ENCODE measurements around the gene ADCY10. TPM values are rescaled to one million over a fixed set of nuclear protein-coding genes. Genes with fewer than 3 reads are reported as not detected.
"Not testable (repeated sequence)": the region's sequence is repeated elsewhere in the genome, so short reads cannot be mapped to it uniquely, and the experiment has no call there.

Gene ADCY10
- total RNA-seq, 1 donor from 2014 or later, result 0.19 TPM

DNA sequence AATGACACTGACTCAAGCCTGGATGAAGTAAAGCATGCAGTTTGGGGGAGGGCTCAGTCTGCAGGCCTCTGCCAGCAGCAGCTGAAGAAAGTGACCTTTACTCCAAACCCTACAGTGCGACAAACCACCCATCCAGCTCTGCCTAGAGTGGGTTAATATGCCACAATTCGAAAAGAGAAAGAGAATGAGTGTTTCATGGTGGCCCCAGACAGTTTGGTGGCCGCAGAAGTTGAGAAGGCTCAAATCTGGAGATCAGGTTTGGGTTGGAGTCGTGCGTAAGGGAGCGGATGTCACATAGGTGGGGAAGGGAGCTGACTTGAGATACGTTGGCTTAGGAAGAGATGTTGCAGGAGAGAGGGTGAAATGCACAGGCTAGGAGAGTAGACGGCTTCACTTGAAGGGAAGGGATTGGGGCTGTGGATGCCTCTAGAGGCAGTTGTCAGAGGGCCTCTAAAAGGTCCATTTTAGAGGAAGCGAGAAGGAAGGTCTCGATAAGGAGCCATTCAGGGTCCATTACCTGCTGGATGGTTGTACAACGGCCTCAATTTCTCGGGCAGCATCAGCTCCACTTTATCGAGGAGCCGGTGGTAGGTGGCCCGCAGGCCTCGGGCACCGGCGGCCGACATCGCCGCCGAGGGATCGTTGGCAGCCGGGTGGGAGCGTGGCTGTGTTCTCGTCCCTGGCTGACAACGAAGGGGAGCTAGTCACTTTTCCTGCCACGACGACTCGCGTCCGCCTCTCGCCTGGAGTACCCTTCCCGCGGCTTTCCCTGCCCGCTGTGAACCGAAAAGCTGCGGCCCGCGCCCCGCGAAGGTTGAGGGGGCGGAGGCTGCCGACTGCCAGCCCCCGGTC, 21.5 kb upstream of the ADCY10 start:
- Mint-ChIP-seq H3K9me3 (no peaks in the 10 kb centered on the region), H3K36me3 (ENCODE audit: low read depth) (peaks cover 2% of the 10 kb centered on the region), H3K4me3 (peak overlapping the region; percentile 97), H3K4me1 (peaks cover 32% of the 10 kb centered on the region), H3K27me3 (no peaks in the 10 kb centered on the region), H3K27ac (peak overlapping the region; percentile 98)
- DNase-seq, result peak; percentile 85
- intact Hi-C loops (cut with micrococcal nuclease), result loop anchor here (1.0 to 5.0 kb wide), 12 partner anchors 52 to 1058 kb away; partner anchors contain the start of genes CD247, POU2F1, TADA1 and TIPRL

DNA sequence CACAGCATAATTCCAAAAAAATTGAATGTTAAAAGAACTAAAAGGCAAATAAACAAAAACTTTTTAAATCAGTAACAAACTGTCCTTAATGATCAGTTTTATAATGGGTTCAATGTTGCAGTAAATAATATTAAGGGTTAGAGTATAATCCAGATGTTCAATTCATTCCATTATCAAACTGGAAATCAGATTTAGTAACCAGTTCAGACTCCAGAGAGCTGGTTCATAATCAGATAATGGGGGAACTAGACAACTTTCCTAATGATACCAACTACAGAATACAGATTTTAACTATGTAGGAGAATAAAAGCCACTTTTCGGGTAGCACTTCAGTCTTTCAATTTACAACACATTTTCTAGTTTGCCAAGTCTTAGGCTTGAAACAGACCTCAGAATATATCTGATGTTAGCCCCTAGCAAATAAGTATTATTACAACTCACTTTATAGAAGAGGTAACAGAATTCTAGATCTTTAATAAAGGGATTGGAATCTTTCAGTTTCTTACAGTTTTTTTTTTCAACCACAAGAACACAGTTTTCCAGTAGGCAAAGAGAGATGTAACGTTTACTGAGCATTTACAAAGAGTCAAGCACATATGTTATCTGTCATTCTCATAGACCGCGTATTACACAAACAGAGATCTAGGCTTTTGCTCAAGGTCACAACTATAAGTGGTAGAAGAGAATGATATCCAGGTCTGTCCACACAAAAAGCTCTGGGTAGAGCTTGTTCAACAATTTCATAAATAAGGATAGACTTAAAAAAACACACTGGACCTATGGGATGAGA, 20.7 kb upstream of the ADCY10 start:
- intact Hi-C loops (cut with micrococcal nuclease), result loop anchor here (5.0 kb wide), 5 partner anchors 53 to 1057 kb away; partner anchors contain the start of genes CD247 and TADA1
- no peak for DNase-seq
- H3K9me3 Mint-ChIP-seq, result no peaks in the 10 kb centered on the region
- no peaks in the 10 kb centered on the region for H3K27me3 Mint-ChIP-seq
- peak overlapping the region; percentile 97 for H3K4me3 Mint-ChIP-seq
- H3K4me1 Mint-ChIP-seq, result peaks cover 32% of the 10 kb centered on the region
- H3K36me3 Mint-ChIP-seq (ENCODE audit: low read depth), result peaks cover 2% of the 10 kb centered on the region
- H3K27ac Mint-ChIP-seq, result peak overlapping the region; percentile 98

DNA sequence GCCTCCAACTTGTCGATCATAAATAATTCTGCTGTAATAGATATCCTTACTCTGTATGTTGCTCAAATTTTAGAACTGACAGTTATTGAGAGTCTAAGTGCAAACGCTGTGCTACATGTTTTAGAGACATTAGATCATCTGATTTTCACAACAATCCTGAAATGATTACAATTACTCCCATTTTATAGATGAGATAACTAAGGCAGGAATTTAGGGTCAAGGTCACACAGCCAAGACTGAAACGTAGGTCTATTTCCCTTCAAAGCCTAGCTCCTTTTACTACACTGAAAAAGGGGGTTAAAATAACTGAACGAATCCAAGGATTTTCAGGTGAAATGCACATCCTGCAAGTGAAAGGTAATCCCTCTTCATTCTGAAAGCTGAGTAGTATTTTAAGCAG, 19.9 kb upstream of the ADCY10 start:
- no peak for DNase-seq
- peak overlapping the region; percentile 1 for H3K4me3 Mint-ChIP-seq
- no peaks in the 10 kb centered on the region for H3K27me3 Mint-ChIP-seq
- no peaks in the 10 kb centered on the region for H3K9me3 Mint-ChIP-seq
- intact Hi-C loops (cut with micrococcal nuclease), result no loop called here
- peaks cover 2% of the 10 kb centered on the region for H3K36me3 Mint-ChIP-seq (ENCODE audit: low read depth)
- H3K27ac Mint-ChIP-seq, result no peak overlapping the region
- H3K4me1 Mint-ChIP-seq, result peaks cover 32% of the 10 kb centered on the region

DNA sequence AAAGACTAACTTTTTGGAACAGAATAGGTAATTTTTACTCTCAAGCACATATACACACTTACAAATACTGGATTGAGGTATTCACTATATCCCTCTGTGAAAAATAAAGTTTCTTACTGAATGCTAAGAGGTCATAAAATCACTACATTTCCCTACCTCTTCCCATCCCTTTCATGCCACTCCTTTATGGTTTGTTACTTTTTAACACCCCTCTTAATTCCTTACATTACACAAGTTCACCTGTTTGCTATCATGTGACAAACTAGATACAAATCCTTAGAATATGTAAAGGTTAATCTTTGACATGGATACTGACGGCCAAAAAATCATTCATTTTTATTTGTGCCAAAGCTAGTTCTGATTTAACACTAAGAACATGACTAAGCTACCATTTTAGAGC, 15.8 kb upstream of the ADCY10 start:
- no peak overlapping the region for H3K4me3 Mint-ChIP-seq
- H3K9me3 Mint-ChIP-seq, result no peaks in the 10 kb centered on the region
- DNase-seq, result no peak
- intact Hi-C loops (cut with micrococcal nuclease), result no loop called here
- H3K27me3 Mint-ChIP-seq, result no peaks in the 10 kb centered on the region
- H3K27ac Mint-ChIP-seq, result no peak overlapping the region
- peaks cover 3% of the 10 kb centered on the region for H3K36me3 Mint-ChIP-seq (ENCODE audit: low read depth)
- peaks cover 20% of the 10 kb centered on the region for H3K4me1 Mint-ChIP-seq

DNA sequence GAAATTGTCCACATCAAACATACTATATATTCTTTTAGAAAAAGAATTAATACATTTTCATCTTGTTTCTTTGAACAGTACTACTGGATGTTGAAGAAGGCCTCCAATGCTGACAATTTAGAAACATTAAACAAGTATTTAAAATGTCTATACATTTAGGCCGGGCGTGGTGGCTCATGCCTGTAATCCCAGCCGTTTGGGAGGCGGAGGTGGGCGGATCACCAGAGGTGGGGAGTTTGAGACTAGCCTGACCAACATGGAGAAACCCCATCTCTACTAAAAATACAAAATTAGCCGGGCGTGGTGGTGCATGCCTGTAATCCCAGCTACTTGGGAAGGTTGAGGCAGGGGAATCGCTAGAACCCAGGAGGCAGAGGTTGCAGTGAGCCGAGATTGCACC, 15.0 kb upstream of the ADCY10 start:
- H3K36me3 Mint-ChIP-seq (ENCODE audit: low read depth); H3K27me3 Mint-ChIP-seq; DNase-seq; H3K9me3 Mint-ChIP-seq; H3K27ac Mint-ChIP-seq; H3K4me3 Mint-ChIP-seq; intact Hi-C loops (cut with micrococcal nuclease): not testable (repeated sequence)
- peaks cover 13% of the 10 kb centered on the region for H3K4me1 Mint-ChIP-seq

DNA sequence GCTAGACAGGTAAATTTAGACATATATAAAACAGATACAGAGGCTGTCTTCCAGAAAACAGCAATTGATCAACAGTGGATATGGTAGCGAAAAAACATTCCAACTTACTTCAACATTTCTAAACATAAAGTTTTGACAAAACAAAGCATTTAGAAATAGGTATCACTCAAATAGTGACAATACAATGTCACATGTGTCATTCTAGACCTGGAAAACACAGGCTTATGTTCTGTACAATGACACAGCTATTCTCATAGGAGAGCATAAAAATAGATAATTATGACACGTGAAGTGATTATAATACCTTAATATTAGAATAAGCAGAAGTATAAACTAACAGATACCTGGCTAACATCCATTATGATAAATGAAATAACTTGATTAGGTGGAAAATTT, 14.5 kb upstream of the ADCY10 start:
- peaks cover 9% of the 10 kb centered on the region for H3K4me1 Mint-ChIP-seq
- intact Hi-C loops (cut with micrococcal nuclease), result no loop called here
- H3K9me3 Mint-ChIP-seq, result no peaks in the 10 kb centered on the region
- H3K36me3 Mint-ChIP-seq (ENCODE audit: low read depth), result peaks cover 3% of the 10 kb centered on the region
- H3K4me3 Mint-ChIP-seq, result no peak overlapping the region
- no peaks in the 10 kb centered on the region for H3K27me3 Mint-ChIP-seq
- H3K27ac Mint-ChIP-seq, result no peak overlapping the region
- DNase-seq, result no peak

DNA sequence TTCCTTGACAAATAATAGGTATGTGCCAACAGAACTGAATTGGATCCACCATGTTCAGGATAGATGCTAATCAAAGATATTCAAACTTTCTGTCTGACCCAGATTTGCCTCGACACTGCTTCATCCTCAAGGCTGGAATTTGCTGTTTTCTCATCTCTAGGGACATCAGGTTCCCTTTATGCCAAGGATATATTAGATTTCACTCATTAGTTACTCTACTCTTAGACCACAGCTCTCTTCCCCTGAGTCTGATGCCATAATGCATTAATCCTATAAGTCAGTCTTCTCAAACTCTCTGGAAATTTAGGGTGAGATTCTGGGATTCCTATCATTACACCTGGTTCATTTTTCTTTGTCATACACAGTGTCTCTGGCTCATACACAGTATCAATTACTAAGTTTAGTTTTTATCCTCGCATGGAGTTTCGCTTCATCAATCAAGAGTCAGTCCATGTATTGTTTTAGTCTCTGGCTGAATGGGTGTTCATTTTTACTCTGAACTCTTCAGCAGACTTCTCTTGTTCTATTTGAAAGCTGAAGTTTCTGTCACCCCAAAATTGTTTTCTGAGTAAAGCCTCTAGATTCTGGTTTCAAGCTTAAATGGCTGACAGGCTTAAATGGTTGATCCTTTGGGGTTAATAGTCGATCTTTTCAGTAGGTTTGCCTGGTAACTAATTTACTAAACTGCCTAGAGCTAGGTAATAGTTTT, 13.3 kb upstream of the ADCY10 start:
- Mint-ChIP-seq H3K4me3 (no peak overlapping the region), H3K9me3 (no peaks in the 10 kb centered on the region), H3K27ac (no peak overlapping the region)

DNA sequence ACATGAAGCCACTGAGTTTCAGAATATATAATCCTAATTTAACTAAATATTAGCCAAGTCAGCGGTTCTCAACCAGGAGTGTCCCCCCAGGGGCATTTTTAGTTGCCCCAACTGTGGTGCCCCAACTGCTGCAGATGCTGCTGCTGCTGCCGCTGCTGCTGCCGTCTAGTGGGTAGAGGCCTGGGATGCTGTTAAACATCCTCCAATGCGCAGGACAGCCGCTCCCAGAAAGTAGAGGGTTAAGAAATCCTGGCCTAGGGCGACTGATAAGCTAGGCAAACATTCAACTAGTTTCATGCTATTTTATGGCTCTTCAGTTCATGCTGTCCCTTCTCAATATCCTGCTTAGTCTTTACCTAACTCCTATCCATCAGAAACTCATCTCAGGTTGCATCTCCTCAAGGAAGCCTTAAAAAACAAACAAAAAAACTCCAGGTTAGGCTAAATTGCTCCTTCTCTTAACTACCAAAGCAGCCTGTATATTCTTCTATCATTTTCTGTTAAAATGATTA, 12.6 kb upstream of the ADCY10 start:
- Mint-ChIP-seq H3K4me3 (no peak overlapping the region), H3K27me3 (no peaks in the 10 kb centered on the region), H3K4me1 (peaks cover 4% of the 10 kb centered on the region), H3K27ac (no peak overlapping the region), H3K9me3 (no peaks in the 10 kb centered on the region), H3K36me3 (ENCODE audit: low read depth) (peaks cover 12% of the 10 kb centered on the region)
- no peak for DNase-seq
- intact Hi-C loops (cut with micrococcal nuclease), result no loop called here

More for the DNA sequence above, 13.3 kb upstream of the ADCY10 start:
- intact Hi-C loops (cut with micrococcal nuclease), result no loop called here
- DNase-seq, result no peak
- H3K4me1 Mint-ChIP-seq, result peaks cover 4% of the 10 kb centered on the region
- H3K36me3 Mint-ChIP-seq (ENCODE audit: low read depth), result peaks cover 12% of the 10 kb centered on the region
- H3K27me3 Mint-ChIP-seq, result no peaks in the 10 kb centered on the region

DNA sequence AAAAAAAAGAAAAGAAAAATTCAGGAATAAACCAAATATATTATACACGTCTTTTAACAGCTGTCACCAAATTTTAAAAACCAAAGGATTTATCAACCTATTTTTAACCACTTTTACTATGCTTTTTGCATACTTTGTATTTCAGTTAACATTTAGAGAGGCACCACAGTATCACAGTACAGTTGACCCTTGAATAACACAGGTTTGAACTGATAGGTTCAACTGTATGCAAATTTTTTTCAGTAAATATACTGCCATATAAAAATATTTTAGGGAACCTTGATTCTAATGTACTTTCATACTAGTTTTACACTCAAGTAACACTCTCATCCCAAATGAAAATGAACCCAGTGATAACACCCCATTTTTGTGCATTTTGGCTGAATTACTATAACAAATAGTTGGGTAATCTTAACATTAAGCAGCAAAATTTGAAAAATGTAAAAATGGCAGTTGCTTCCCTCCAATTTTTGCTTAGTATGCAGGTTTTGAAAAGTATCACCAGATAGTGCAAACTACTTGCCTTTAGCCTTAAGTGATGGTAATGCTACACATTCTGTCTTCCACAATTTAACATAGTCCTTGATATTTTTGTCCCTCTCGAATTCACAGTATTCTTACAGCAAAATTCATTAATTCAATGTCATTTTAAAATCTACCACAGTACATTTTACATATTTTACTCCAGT, 10.8 kb upstream of the ADCY10 start:
- peaks cover 4% of the 10 kb centered on the region for H3K4me1 Mint-ChIP-seq
- peaks cover 13% of the 10 kb centered on the region for H3K36me3 Mint-ChIP-seq (ENCODE audit: low read depth)
- H3K9me3 Mint-ChIP-seq, result no peaks in the 10 kb centered on the region
- no peak overlapping the region for H3K27ac Mint-ChIP-seq
- DNase-seq, result no peak
- H3K27me3 Mint-ChIP-seq, result no peaks in the 10 kb centered on the region
- no peak overlapping the region for H3K4me3 Mint-ChIP-seq
- intact Hi-C loops (cut with micrococcal nuclease), result no loop called here

DNA sequence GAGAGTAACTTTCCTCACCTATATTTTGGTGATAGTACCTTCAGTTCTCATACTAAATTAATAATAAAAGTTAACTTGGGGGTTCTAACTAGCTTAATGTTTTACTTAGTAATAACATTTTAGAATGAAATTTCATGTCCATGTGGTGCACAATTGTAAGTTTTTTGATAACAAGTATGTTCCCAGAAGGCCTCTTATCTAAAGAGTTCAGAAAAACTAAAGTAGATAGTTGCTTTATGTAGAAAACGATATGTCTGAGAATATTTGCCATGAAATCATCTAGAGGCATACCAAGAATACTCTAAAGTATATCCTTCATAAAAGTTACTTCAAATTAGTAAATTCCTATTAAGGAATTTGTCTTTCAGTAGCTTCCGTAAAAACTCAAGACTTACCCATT, 10.2 kb upstream of the ADCY10 start:
- DNase-seq, result no peak
- intact Hi-C loops (cut with micrococcal nuclease), result no loop called here
- Mint-ChIP-seq H3K9me3 (no peaks in the 10 kb centered on the region), H3K4me1 (peaks cover 4% of the 10 kb centered on the region), H3K27me3 (no peaks in the 10 kb centered on the region), H3K4me3 (no peak overlapping the region), H3K27ac (no peak overlapping the region), H3K36me3 (ENCODE audit: low read depth) (peaks cover 13% of the 10 kb centered on the region)

DNA sequence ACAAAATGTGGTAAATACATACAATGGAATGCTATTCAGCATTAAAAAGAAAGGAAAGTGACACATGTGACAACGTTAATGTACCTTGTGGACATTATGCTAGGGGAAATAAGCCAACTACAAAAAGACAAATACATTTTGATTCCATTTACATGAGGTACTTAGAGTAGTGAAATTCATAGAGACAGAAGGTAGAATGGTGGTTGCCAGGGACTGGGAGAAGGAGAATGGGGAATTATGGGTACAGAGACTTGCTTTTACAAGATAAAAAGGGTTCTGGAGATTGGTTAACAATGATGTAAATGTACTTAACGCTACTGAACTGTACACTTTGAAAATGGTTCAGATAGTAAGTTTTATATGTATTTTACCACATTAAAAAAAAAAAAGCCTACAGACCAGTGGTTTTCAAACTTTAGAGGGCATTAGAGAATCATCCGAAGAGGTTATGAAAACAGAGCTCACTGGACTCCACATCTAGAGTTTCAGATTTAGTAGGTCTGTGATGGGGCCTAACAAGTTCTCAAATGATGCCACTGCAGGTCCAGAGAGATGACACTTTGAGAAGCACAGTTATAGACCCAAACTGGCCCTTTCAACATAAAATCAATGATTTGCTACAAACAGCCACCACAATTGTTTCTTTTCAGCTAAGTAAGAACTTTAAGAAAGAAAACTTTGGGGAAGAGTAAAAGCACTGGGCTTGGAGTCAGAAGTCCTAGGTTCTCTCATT, 9.6 kb upstream of the ADCY10 start:
- H3K36me3 Mint-ChIP-seq (ENCODE audit: low read depth), result peaks cover 13% of the 10 kb centered on the region
- H3K27ac Mint-ChIP-seq, result no peak overlapping the region
- H3K27me3 Mint-ChIP-seq, result no peaks in the 10 kb centered on the region
- no peak for DNase-seq
- H3K9me3 Mint-ChIP-seq, result no peaks in the 10 kb centered on the region
- intact Hi-C loops (cut with micrococcal nuclease), result no loop called here
- H3K4me3 Mint-ChIP-seq, result no peak overlapping the region
- peaks cover 4% of the 10 kb centered on the region for H3K4me1 Mint-ChIP-seq

DNA sequence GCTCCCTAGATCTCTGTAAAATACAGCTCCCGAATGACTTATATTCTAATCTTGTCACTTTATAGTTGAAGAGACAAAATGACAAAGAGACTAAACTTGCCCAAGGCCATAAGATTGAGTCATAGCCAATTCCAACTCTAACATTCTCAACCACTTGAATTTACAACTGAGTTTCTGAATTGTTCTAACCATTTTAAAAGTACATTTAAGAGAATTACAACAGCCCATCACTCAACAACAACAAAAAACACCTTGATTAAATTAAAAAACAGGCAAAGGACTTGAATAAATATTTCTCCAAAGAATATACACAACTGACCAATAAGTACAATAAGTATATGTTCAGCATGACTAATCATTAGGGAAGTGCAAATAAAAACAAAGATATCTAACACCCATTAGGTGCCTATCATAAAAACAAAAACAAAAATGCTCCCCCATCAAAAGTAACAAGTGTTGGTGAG, 8.7 kb upstream of the ADCY10 start:
- intact Hi-C loops (cut with micrococcal nuclease), result no loop called here
- no peaks in the 10 kb centered on the region for H3K9me3 Mint-ChIP-seq
- no peaks in the 10 kb centered on the region for H3K27me3 Mint-ChIP-seq
- no peak overlapping the region for H3K4me3 Mint-ChIP-seq
- H3K27ac Mint-ChIP-seq, result no peak overlapping the region
- H3K36me3 Mint-ChIP-seq (ENCODE audit: low read depth), result peaks cover 13% of the 10 kb centered on the region
- no peak for DNase-seq
- H3K4me1 Mint-ChIP-seq, result peaks cover 6% of the 10 kb centered on the region
